ENCODE results near the gene CARS2. TPM values are rescaled to one million over a fixed set of nuclear protein-coding genes. Genes with fewer than 3 reads are reported as not detected.

Gene CARS2
- total RNA-seq, 6 experiments from 2014 or later, result 50.1 to 68.0 (median 52.9) TPM

- TF ChIP-seq CTCF (IDR thresholded peaks at IDR 0.05), result no peak
- H3K4me1 Mint-ChIP-seq (ENCODE audit: low read depth), result peaks cover 5% of the 10 kb centered on the region; the same call in 1 of the 2 replicates
- H3K4me3 Mint-ChIP-seq, result no peak overlapping the region
- H3K9me3 Mint-ChIP-seq, result no peaks in the 10 kb centered on the region
- no peaks in the 10 kb centered on the region; the same call in 1 of the 2 replicates for H3K36me3 Mint-ChIP-seq (ENCODE audit: low read depth)
- no peak overlapping the region for H3K27ac Mint-ChIP-seq
- DNase-seq, result no peak
- H3K27me3 Mint-ChIP-seq (ENCODE audit: insufficient read depth), result peaks cover 3% of the 10 kb centered on the region; the same call in 1 of the 2 replicates
These were observed 56.4 kb downstream of the CARS2 start for GRCh38 chr13:110649551-110649950.

GRCh38 chr13:110648848-110649421 is 57.0 kb downstream of the CARS2 start:
- no peak overlapping the region for H3K27ac Mint-ChIP-seq
- H3K4me1 Mint-ChIP-seq (ENCODE audit: low read depth), result peaks cover 5% of the 10 kb centered on the region; the same call in 1 of the 2 replicates
- H3K36me3 Mint-ChIP-seq (ENCODE audit: low read depth), result no peaks in the 10 kb centered on the region; the same call in 1 of the 2 replicates
- H3K4me3 Mint-ChIP-seq, result no peak overlapping the region
- no peak for TF ChIP-seq CTCF (IDR thresholded peaks at IDR 0.05)
- no peaks in the 10 kb centered on the region for H3K9me3 Mint-ChIP-seq
- DNase-seq, result no peak
- H3K27me3 Mint-ChIP-seq (ENCODE audit: insufficient read depth), result peaks cover 2% of the 10 kb centered on the region; the same call in 1 of the 2 replicates

- H3K4me3 Mint-ChIP-seq, result no peak overlapping the region
- H3K4me1 Mint-ChIP-seq (ENCODE audit: low read depth), result peaks cover 5% of the 10 kb centered on the region; the same call in 1 of the 2 replicates
- H3K27me3 Mint-ChIP-seq (ENCODE audit: insufficient read depth), result no peaks in the 10 kb centered on the region; the same call in 1 of the 2 replicates
- H3K36me3 Mint-ChIP-seq (ENCODE audit: low read depth), result no peaks in the 10 kb centered on the region; the same call in 1 of the 2 replicates
- no peak overlapping the region; the same call in 1 of the 2 replicates for H3K27ac Mint-ChIP-seq
- no peak for DNase-seq
- no peaks in the 10 kb centered on the region for H3K9me3 Mint-ChIP-seq
- no peak for TF ChIP-seq CTCF (IDR thresholded peaks at IDR 0.05)
These were observed 57.6 kb downstream of the CARS2 start for GRCh38 chr13:110648146-110648819.

GRCh38 chr13:110647365-110647737 is 58.6 kb downstream of the CARS2 start:
- Mint-ChIP-seq H3K27me3 (ENCODE audit: insufficient read depth) (no peaks in the 10 kb centered on the region; the same call in 1 of the 2 replicates), H3K4me3 (no peak overlapping the region)

More at GRCh38 chr13:110647365-110647737, 58.6 kb downstream of the CARS2 start:
- TF ChIP-seq CTCF (IDR thresholded peaks at IDR 0.05), result no peak
- DNase-seq, result no peak
- no peak overlapping the region for H3K27ac Mint-ChIP-seq
- no peaks in the 10 kb centered on the region; the same call in 1 of the 2 replicates for H3K36me3 Mint-ChIP-seq (ENCODE audit: low read depth)
- peaks cover 5% of the 10 kb centered on the region; the same call in 1 of the 2 replicates for H3K4me1 Mint-ChIP-seq (ENCODE audit: low read depth)
- no peaks in the 10 kb centered on the region for H3K9me3 Mint-ChIP-seq
